Fibroblast of gingiva (primary cell): ENCODE measurements around the gene PCYOX1L.
"Not testable (repeated sequence)": the region's sequence is repeated elsewhere in the genome, so short reads cannot be mapped to it uniquely, and the experiment has no call there.

ENCODE experiments used
- DNase-seq: peaks from one replicate; pipeline ENCODE4 v3.0.0-alpha.2; 2011; ENCODE audit warnings: low read depth

Gene PCYOX1L

DNA sequence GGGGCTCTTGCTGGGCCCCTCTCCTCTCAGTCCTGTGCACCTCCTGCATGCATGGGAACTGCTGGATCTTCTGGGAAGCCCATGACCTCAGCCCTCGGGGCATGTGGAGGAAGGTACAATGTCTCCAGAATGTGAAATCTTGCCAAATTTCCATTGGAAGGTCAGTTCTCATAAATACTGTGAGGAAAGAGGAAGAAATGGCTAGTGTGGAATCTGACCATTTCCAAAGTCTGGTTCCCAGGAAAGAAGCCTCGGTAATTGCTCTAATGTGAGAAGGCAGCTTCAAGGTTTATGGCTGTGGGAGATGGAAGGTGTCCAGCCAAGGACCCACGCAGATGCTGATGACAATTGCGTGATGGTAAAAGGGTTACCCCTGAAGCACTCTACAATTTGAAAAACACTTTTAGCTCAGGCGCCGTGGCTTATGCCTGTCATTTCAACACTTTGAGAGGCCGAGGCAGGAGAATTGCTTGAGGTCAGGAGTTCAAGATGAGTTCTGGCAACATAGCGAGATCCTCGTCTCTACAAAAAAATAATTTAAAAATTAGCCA lies 29.3 kb downstream of the PCYOX1L start:
- DNase-seq: peak; percentile 49

DNA sequence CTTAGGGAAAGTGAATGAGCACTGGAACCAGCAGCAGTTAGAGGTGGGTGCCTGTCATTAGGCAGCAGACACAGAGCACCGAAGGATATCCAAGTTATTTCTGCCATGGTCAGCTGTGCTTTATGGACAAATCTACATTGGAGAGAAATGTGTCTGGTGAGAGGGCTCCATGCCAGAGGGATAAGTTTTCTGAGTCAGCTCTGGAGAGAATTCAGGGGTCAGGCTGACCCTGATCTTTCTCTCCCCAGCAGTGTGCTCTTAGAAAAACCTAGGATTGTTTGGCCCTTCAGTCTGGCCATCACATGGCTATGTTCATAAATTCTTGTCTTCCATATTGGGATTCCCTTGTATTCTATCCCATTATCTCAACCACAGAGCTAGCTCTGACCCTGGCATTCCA lies 30.1 kb downstream of the PCYOX1L start:
- DNase-seq: peak; percentile 20

DNA sequence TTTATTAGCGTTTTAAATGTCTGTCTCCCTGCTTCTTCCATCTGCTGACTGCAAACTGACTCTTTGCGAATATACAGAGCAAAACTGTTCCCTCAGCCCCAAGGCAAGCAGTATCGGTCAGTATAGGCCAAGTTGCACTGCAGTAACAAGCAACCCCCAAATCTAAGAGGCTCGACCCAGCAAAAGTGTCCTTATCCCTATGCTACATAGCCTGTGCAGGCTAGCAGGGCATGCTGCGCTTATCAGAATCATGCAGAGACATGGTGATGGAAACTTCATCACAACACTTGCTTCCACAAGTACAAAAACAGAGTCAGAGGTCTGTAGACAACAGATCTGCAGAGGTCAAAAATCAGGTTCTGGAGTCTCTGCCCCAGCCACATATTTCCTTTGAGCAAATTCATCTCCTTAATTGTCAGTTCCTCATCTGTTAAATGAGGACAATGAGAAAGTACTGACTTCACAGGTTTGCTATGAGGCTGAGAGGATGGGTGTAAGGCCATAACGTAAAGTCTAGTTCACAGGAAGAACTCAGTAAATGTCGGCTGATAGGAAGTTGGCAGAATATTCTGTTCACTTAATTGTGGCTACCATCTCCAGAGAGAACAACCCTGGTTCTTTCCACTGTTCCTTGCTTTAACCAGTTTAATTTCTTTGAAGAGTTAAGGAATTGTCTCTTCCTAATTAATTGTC lies 30.8 kb downstream of the PCYOX1L start:
- DNase-seq: no peak

DNA sequence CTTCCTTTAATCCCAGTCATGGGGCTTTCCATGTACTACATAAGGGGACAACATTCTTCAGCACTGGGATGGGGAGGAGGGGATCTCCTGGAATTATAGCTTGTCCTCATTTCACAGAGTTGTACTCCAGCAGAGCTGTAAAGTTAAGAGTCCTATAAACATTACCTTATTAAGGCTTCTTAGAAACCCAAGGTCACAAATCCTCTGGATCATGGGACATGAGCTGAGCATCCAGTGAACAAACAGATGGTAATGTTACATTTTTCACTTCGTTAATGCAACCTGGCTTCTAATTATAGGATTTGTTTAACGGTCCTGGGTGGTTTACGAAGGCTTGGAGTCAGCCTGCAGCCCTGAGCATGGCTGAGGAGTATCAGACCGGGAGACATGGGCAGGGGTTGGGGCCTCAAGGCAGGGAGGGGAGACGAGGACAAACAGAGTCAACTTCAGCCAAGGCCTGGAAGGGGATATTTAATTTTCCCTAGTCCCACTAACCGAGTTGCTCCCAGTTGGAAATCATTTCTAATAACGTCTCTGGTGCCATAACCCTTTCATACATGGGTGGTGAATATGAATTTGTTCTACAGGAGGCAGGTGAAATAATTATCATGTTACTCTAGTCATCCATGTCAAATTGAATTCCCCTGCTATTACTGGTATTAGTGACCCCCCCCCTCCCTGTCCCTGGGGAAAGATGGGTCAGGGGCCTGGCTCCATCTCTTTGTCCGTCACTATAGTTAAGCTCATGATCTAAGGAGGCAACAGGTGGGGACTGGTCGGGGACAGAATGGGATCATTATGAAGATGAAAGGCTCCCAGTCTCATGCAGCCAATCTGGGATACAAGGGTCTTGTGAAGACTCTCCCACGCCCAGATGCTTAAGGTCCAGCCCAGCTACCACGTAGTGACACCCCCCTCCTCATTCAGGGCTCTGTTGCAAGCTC lies 32.0 kb downstream of the PCYOX1L start:
- DNase-seq: no peak

DNA sequence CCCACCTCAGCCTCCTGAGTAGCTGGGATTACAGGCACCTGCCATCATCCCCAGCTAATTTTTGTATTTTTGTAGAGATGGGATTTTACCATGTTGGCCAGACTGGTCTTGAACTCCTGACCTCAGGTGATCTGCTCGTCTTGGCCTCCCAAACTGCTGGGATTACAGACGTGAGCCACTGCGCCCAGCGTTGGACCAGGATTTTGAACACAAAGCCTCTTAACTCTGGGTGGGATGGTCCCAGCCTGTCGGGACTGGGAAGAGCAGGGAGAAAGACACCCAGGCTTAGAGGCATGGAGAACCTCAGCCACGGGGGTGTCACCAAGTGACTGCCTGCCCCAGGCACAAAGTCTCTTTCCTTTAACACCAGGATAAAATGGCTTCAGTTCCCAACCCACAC lies 33.2 kb downstream of the PCYOX1L start:
- DNase-seq: not testable (repeated sequence)

- no peak for DNase-seq
Measured at GRCh38 chr5:149391524-149391923, 33.7 kb downstream of the PCYOX1L start.

- DNase-seq: no peak
Measured at GRCh38 chr5:149392718-149393117, 34.9 kb downstream of the PCYOX1L start.

DNA sequence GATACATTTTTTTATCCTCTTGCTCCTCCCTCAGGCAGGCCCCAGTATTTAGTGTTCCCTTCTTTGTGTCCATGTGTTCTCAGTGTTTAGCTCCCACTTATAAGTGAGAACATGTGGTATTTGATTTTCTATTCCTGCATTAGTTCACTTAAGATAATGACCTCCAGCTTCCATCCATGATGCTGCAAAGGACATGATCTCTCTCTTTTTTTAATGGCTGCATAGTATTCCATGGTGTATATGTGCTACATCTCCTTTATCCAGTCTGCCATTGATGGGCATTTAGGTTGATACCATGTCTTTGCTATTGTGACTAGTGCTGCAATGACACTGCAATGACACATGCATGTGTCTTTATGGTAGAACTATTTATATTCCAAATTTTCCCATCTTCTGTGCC lies 37.1 kb downstream of the PCYOX1L start:
- not testable (repeated sequence) for DNase-seq

- peak; percentile 77 for DNase-seq
Measured at GRCh38 chr5:149397530-149397929, 39.7 kb downstream of the PCYOX1L start.

DNA sequence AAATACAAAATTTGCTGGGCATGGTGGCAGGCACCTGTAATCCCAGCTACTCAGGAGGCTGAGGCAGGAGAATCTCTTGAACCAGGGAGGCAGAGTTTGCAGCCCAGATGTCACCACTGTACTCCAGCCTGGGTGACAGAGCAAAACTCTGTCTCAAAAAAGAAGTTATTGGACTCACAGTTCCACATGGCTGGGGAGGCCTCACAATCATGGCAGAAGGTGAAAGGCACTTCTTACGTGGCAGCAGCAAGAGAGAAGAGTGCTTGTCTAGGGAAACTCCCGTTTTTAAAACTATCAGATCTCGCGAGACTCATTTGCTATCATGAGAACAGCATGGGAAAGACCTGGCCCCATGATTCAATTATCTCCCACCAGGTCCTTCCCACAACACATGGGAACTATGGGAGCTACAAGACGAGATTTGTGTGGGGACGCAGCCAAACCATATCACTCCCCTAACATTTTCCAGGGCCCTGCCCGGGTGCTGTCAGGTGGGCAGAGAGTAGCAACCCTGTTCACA lies 41.0 kb downstream of the PCYOX1L start:
- DNase-seq: not testable (repeated sequence)

- DNase-seq: no peak
Measured at GRCh38 chr5:149399775-149400174, 41.9 kb downstream of the PCYOX1L start.

DNA sequence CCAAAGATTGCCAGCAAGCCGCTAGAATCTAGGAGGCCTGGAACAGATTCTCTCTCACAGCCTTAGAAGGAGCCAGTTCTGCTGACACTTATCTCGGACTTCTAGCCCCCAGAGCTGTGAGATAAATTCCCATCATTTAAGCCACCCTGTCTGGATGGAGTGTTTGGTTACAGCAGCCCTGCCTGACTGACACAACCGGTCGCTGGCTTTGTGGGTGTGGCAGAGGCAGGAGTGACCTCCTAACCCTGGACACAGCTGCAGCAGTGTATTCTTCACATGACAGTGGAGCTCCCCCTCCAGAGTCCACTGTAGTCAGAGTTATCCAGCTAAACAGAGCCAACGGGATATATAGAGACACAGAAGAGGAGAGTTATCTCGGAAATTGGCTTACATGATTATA lies 42.5 kb downstream of the PCYOX1L start:
- no peak for DNase-seq

- DNase-seq: no peak
Measured at GRCh38 chr5:149401051-149401450, 43.2 kb downstream of the PCYOX1L start.

- no peak for DNase-seq
Measured at GRCh38 chr5:149402291-149402690, 44.4 kb downstream of the PCYOX1L start.

DNA sequence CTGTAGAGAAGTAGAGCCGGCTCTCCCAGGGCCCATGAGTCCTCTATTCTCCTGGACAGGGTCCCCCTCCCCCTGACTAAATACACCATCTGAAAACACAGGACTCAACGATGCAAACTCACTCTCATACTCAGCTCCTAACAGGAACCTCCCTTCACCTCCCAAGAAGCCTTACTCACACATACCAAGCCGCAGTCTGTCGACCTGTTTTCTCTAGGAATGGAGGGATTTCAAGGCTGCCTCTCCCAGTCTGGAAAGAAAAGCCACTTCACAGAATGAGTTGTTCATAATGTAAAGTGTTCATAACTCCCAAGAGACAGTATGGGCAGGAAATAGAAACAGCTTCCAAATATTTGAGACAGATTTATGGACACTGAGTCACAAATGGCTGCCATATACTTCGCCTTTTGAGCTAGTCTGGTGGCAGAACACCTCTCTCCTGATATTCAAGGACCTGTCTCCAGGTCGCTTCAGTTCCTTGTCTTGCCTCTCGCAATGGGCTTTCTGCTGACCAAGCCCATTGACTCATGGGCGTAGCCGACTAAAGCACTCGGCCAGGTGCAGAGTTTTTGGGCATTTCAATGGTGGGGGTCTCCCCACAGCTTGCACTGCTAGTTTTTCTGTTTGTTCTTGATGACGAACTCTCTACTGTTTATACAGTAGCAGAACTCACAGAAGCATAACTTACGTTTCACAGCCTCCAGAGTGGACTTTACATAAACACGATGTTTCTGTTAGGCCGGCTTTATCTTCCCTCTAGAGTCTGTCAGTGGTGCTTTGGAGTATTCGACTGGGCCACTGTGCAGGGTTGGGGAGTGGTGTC lies 46.3 kb downstream of the PCYOX1L start:
- DNase-seq: no peak

DNA sequence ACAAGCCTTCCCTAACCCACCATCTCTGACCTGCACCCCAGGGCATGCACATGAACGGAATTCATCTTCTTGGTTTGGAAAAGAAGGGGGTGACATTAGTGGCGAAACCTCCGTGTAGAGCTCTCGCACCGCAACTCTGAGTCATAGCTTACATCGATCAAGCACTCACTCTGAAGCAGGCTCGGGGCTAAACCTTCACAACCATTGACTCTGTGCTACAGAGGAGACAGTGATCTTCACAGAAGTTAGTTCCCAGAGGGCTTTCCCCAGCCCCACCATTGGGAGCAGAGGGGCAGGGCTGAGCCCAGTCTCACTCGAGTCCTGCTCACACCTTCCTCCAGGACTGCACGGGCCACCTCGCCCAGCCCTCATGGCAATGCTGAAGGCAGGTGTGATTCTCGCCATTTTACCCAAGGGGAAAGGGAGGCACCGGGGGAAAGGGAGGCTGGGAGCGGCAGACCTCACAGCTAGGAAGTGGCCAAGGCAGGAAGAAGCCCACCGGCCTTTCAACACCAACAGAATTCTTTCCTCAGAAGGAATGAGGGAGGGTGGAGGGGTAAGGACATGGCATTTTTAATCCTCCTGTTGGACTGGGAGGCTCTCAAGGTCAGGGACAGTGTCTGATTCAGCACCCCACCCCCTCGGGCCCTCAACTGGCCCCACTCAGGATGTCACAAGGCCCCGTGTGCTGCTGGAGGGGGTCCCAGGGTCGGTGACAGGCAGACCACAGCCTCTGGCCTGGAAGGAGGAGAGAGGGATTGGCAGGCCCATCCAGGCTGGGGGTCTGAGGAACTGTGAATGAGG lies 47.1 kb downstream of the PCYOX1L start:
- DNase-seq: no peak

GRCh38 chr5:149405550-149406202 lies 47.8 kb downstream of the PCYOX1L start:
- DNase-seq: no peak

DNA sequence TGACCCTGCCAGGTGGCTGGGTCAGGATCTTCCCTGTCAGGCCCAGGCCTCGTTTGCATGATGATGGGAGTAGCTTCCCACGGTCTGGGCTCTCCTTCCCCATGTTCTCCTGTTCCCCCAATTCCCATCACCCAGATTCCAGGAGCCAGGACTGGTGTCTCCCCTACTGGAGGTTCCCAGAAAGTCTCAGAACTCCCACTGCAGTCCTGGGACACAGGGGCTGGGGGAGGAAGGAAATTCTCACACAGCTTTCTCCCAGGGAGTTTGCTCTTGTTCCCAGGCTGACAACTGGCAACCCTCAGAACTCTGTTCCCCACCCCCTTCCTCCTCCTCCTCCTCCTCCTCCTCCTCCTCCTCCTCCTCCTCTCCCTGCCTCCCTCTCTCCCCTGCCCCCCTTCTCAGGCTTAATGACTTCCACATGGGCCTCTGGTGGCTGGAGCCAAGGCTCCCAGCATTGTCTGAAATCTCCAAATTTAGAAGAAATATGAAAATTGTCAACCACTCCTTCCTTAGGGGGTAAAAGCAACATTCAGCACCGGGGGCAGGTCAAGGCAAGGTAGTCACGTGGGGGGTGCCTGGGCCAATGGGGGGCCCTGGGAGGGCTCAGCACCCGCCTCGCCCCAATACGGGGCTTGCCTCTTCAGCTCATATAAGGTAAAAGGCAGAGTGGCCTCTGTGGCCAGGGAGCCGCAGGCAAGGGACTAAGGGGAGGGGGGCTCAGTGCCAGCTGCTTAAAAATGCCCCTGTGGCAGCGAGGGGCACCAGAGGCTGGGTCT lies 48.5 kb downstream of the PCYOX1L start:
- peak; percentile 91 for DNase-seq

DNA sequence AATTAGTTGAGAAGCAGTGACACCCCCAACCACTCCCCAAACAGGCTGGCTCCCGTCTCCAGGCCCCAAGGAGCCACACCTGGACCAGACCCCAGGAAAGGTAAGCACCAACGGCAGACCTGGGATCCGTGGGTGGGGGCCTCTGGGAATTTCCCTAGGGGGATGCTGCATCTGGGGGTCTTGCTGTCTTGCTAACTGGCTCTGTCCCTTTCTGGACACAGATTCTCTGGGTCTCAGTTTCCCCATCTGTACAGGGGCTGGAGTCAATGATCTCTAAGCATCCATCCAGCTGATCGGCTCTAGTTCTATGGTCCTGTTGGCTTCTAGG lies 49.1 kb downstream of the PCYOX1L start:
- no peak for DNase-seq
